Large intestine (tissue), 3 donors: ENCODE results near the gene RADIL. TPM values are rescaled to one million over a fixed set of nuclear protein-coding genes. Genes with fewer than 3 reads are reported as not detected.

Experiments used
- DNase-seq, 2 donors: peaks; one replicate each; pipeline versions ENCODE4 v3.0.0 to v3.0.0-alpha.2; 2013
- H3K27ac ChIP-seq: one replicate; pipeline ENCODE4 v1.5.1; 2013; ENCODE audit warnings: low read length
- H3K27me3 ChIP-seq: 2 replicates; pipeline ENCODE4 v1.6.1; 2013; ENCODE audit warnings: low read length; ENCODE audit not compliant: control insufficient read depth, insufficient read depth
- H3K36me3 ChIP-seq: 2 replicates; pipeline ENCODE4 v1.6.1; 2013; ENCODE audit warnings: low read length; ENCODE audit not compliant: control insufficient read depth, insufficient read depth
- H3K4me1 ChIP-seq: one replicate; pipeline ENCODE4 v1.6.1; 2013; ENCODE audit warnings: low read length; ENCODE audit not compliant: control insufficient read depth, insufficient read depth
- H3K4me3 ChIP-seq: one replicate; pipeline ENCODE4 v1.5.1; 2013; ENCODE audit warnings: low read length
- H3K9me3 ChIP-seq: one replicate; pipeline ENCODE4 v1.6.1; 2013; ENCODE audit warnings: mild to moderate bottlenecking, low read depth, low read length, moderate library complexity; ENCODE audit not compliant: control insufficient read depth
- WGBS: methylation state at CpG from one replicate; pipeline ENCODE4 v1.1.5; 2013; ENCODE audit warnings: low lambda C conversion rate; ENCODE audit not compliant: insufficient coverage; 5-methylcytosine and 5-hydroxymethylcytosine counted together
- polyA plus RNA-seq: library from polyadenylated mRNA; unstranded; fragments of 120-200 nt; gene quantifications from one replicate; pipeline ENCODE4 v1.2.1, GENCODE V29; 2013

RADIL gene
- polyA plus RNA-seq, 1 donor = 2.1 TPM

DNA sequence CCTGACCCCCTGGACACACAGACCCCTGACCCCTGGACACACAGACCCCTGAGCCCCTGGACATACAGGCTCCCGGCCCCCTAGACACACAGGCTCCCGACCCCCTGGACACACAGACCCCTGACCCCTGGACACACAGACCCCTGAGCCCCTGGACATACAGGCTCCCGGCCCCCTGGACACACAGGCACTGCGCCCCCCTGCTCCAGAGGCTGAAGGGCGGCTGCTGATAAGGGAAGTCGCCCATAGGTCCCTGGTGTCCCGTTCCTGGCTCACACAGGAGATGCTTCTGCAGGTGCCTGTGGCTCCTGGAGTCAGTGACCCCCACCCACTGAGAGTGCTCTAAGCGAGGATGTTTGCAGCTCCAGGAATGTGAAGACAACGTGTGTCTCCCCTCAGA, 111.8 kb downstream of the RADIL start:
- H3K4me1 ChIP-seq = peaks cover 11% of the 10 kb centered on the region
- no peaks in the 10 kb centered on the region for H3K9me3 ChIP-seq
- H3K27ac ChIP-seq = no peak overlapping the region
- H3K27me3 ChIP-seq = no peaks in the 10 kb centered on the region
- no peak overlapping the region for H3K4me3 ChIP-seq
- WGBS = no CpG with 5 or more reads among the region's 9 CpGs
- no peak for DNase-seq
- peaks cover 20% of the 10 kb centered on the region for H3K36me3 ChIP-seq

DNA sequence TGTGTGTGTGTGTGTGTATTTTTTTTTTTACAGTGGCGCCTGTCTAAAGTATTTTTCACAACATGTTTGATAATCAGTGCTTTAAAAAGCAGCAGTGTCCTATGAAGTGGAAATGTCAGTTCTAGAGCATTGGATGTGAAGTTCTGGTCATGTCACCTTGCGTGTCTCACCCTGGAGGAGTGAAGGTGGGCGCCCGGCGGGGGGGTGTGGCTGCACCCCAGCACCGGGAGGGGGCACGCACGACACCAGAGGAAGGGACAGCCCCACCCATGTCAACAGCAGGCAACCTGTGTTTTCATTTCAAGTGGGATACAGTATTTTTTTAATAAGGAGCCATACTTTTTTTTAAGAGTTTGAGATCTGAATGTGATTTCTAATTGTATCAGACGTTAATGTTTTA, 112.6 kb downstream of the RADIL start:
- no peak for DNase-seq
- Histone ChIP-seq H3K36me3 (peaks cover 21% of the 10 kb centered on the region), H3K27ac (no peak overlapping the region), H3K27me3 (no peaks in the 10 kb centered on the region), H3K9me3 (no peaks in the 10 kb centered on the region), H3K4me1 (peaks cover 8% of the 10 kb centered on the region), H3K4me3 (no peak overlapping the region)
- 100% methylated on average over 1 of the region's 9 CpGs for WGBS

DNA sequence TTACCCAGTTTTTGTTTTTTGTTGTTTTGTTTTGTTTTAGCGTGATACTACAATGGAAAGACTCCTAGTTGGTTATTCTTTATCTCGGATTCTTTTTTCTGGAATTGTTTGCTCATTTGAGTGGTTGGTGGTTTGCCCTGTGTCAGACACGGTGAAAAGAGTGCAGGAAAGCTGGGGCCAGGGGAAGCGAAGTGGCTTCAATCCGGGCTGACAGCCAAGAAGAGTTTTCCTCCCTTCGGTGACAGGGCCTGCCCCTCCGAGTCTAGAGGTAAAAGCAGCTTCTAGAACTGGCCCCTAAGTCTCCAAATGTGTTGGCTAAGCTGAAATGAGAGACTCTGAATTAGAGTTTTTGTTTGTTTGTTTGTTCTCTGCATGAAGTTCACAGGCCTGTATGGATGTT, 113.8 kb downstream of the RADIL start:
- no peak for DNase-seq
- no peaks in the 10 kb centered on the region for H3K27me3 ChIP-seq
- H3K27ac ChIP-seq = no peak overlapping the region
- H3K36me3 ChIP-seq = peaks cover 32% of the 10 kb centered on the region
- H3K9me3 ChIP-seq = no peaks in the 10 kb centered on the region
- H3K4me1 ChIP-seq = peaks cover 8% of the 10 kb centered on the region
- no peak overlapping the region for H3K4me3 ChIP-seq
- 76% methylated on average over 2 of the region's 7 CpGs for WGBS

- no peak for DNase-seq
- no peaks in the 10 kb centered on the region for H3K4me1 ChIP-seq
- peaks cover 40% of the 10 kb centered on the region for H3K36me3 ChIP-seq
- H3K9me3 ChIP-seq = peaks cover 3% of the 10 kb centered on the region
- peak overlapping the region; percentile 45 for H3K27ac ChIP-seq
- H3K27me3 ChIP-seq = no peaks in the 10 kb centered on the region
- WGBS = 96% methylated on average over 4 of the region's 27 CpGs
- H3K4me3 ChIP-seq = no peak overlapping the region
Measured at GRCh38 chr7:4768597-4769569, 114.6 kb downstream of the RADIL start.

GRCh38 chr7:4766666-4767519, 116.6 kb downstream of the RADIL start:
- no CpG with 5 or more reads among the region's 37 CpGs for WGBS
- Histone ChIP-seq H3K27me3 (no peaks in the 10 kb centered on the region), H3K4me1 (no peaks in the 10 kb centered on the region), H3K4me3 (no peak overlapping the region), H3K27ac (peak overlapping the region; percentile 64), H3K9me3 (peaks cover 6% of the 10 kb centered on the region), H3K36me3 (peaks cover 58% of the 10 kb centered on the region)
- DNase-seq = no peak

DNA sequence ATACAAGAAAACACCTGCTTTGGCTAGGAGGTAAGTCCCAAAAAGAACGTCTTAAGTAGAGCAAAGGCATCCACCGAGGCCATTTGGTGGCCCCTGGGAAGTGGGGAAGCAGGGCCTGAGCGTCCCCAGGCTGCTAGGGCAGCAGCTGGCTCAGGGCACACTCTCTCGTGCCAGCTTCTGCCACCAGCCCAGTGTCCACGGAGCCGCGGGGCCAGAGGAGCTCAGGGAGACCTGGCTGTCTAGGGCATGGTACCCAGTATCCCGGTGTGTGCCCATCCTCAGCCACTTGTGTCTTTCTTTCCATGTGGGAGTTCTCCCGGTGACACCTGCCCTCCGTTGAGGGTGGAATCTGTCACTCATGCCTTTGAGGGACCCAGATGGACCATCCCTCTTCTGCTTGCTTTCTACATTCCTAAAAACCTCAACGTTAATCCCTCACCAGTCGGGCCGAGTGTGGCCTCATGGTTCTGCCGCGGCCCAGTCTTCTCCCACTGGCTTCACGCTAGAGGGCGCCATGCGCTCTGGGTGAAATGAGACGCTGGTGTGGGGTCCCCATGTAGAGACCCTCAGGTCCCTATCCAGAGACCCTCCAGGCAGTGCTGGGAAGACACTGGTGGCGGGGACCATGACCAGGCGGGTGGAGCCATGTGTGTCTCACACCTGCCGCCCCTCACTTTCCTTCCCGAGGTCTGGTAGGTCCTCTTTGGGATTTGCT, 117.6 kb downstream of the RADIL start:
- peaks cover 65% of the 10 kb centered on the region for H3K36me3 ChIP-seq
- H3K4me1 ChIP-seq = no peaks in the 10 kb centered on the region
- no peaks in the 10 kb centered on the region for H3K27me3 ChIP-seq
- DNase-seq = no peak
- no peak overlapping the region for H3K4me3 ChIP-seq
- H3K27ac ChIP-seq = peak overlapping the region; percentile 64
- peaks cover 6% of the 10 kb centered on the region for H3K9me3 ChIP-seq
- no CpG with 5 or more reads among the region's 23 CpGs for WGBS

GRCh38 chr7:4764402-4765007, 119.0 kb downstream of the RADIL start:
- H3K9me3 ChIP-seq = peaks cover 6% of the 10 kb centered on the region
- H3K4me1 ChIP-seq = no peaks in the 10 kb centered on the region
- peaks cover 75% of the 10 kb centered on the region for H3K36me3 ChIP-seq
- no peak for DNase-seq
- WGBS = no CpG with 5 or more reads among the region's 35 CpGs
- H3K27me3 ChIP-seq = no peaks in the 10 kb centered on the region
- H3K4me3 ChIP-seq = no peak overlapping the region
- no peak overlapping the region for H3K27ac ChIP-seq

GRCh38 chr7:4763794-4764185, 119.7 kb downstream of the RADIL start:
- no peak overlapping the region for H3K27ac ChIP-seq
- DNase-seq = no peak
- no peak overlapping the region for H3K4me3 ChIP-seq
- no peaks in the 10 kb centered on the region for H3K27me3 ChIP-seq
- H3K4me1 ChIP-seq = no peaks in the 10 kb centered on the region
- no CpG with 5 or more reads among the region's 21 CpGs for WGBS
- peaks cover 6% of the 10 kb centered on the region for H3K9me3 ChIP-seq
- peaks cover 80% of the 10 kb centered on the region for H3K36me3 ChIP-seq

DNA sequence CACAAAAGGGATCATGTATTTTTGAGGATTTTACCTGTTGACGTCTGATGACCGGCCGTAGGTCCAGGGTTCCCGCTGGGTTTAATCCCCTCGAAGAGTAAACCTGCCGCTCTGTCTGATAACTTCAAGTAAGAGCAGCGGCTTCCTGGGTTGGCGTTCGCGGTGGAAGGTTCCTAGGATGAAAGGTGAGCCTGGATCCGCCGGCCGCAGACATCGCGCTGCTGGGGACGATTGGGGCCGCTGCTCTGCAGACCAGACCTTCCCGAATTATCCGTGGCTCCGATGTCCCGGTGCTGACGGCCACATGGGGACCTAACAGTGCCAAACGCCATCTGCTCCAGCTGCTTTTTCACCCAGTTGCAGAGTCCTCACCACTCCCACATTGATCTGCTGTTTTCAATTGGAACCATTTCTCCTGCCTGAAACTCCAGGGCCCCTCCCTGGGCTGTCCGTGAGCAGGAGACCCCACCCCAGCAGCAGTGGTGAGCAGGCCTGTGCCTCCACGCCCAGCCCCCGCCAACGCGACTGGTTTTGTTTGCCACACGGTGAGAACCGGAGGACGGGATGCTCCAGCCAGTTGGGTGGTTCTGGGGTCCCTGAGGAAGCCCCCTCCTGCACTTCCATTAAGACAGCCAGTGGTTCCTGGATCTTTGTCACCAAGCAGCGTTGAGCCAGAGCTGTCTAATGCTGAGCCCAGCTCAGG, 120.3 kb downstream of the RADIL start:
- no peaks in the 10 kb centered on the region for H3K4me1 ChIP-seq
- no peak overlapping the region for H3K27ac ChIP-seq
- DNase-seq = no peak
- peaks cover 80% of the 10 kb centered on the region for H3K36me3 ChIP-seq
- no CpG with 5 or more reads among the region's 32 CpGs for WGBS
- no peak overlapping the region for H3K4me3 ChIP-seq
- H3K27me3 ChIP-seq = no peaks in the 10 kb centered on the region
- H3K9me3 ChIP-seq = peaks cover 6% of the 10 kb centered on the region
